ENCODE measurements around the gene CARM1. TPM values are rescaled to one million over a fixed set of nuclear protein-coding genes. Genes with fewer than 3 reads are reported as not detected.

Gene CARM1
- total and polyA plus RNA-seq, 2 experiments from 2014 or later, result 43.3 to 118 TPM

DNA sequence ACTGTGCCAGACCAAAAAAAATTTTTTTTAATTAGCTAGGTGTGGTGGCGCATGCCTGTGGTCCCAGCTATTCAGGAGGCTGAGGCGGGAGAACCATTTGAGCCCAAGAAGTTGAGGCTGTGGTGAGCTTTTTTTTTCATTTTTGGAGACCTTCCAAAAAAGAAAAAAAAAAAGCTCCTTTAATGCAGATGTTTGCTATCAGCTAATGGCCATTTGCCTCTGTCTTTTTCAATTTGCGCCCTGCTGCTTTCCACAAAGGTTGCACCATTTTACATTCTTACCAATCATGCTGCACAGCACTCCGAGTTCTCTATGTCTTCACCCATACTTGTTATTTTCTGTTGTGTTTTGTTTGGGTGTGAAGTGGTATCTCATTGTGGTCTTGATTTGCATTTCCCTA lies 73.9 kb downstream of the CARM1 start:
- Histone ChIP-seq H3K4me3 (no peak overlapping the region), H3K36me3 (ENCODE audit: insufficient read depth) (no peaks in the 10 kb centered on the region), H3K9me2 (ENCODE audit: insufficient read depth) (no peaks in the 10 kb centered on the region), H3K4me2 (no peak overlapping the region), H3K4me1 (ENCODE audit: insufficient read depth) (peaks cover 4% of the 10 kb centered on the region; the same call in 1 of the 2 replicates), H3K27me3 (ENCODE audit: insufficient read depth) (no peaks in the 10 kb centered on the region), H3F3A (replicated peaks; ENCODE audit: low read depth) (0 out of 2 replicates have a peak, but pooled peaks cover 3% of the 10 kb centered on the region), H3K79me2 (replicated peaks; ENCODE audit: insufficient read depth) (no peaks in the 10 kb centered on the region), H4K20me1 (replicated peaks; ENCODE audit: insufficient read depth) (no peaks in the 10 kb centered on the region), H3K27ac (ENCODE audit: low read depth) (no peak overlapping the region), H2AFZ (no peak overlapping the region)
- TF ChIP-seq, protein P1, sequence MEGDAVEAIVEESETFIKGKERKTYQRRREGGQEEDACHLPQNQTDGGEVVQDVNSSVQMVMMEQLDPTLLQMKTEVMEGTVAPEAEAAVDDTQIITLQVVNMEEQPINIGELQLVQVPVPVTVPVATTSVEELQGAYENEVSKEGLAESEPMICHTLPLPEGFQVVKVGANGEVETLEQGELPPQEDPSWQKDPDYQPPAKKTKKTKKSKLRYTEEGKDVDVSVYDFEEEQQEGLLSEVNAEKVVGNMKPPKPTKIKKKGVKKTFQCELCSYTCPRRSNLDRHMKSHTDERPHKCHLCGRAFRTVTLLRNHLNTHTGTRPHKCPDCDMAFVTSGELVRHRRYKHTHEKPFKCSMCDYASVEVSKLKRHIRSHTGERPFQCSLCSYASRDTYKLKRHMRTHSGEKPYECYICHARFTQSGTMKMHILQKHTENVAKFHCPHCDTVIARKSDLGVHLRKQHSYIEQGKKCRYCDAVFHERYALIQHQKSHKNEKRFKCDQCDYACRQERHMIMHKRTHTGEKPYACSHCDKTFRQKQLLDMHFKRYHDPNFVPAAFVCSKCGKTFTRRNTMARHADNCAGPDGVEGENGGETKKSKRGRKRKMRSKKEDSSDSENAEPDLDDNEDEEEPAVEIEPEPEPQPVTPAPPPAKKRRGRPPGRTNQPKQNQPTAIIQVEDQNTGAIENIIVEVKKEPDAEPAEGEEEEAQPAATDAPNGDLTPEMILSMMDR (conservative IDR thresholded peaks at IDR 0.05; ENCODE audit: low read depth in 2 of 2), result no peak
- Mint-ChIP-seq H3K9me3 (no peaks in the 10 kb centered on the region), H3K27ac (no peak overlapping the region), H3K36me3 (ENCODE audit: low read depth) (no peaks in the 10 kb centered on the region), H3K4me1 (peaks cover 6% of the 10 kb centered on the region; the same call in 2 of the 3 replicates), H3K27me3 (ENCODE audit: insufficient read depth, low read depth, poor library complexity) (peaks cover 2% of the 10 kb centered on the region), H3K4me3 (no peak overlapping the region)
- ATAC-seq, result no peak
- no peak for DNase-seq (ENCODE audit: low spot score)

DNA sequence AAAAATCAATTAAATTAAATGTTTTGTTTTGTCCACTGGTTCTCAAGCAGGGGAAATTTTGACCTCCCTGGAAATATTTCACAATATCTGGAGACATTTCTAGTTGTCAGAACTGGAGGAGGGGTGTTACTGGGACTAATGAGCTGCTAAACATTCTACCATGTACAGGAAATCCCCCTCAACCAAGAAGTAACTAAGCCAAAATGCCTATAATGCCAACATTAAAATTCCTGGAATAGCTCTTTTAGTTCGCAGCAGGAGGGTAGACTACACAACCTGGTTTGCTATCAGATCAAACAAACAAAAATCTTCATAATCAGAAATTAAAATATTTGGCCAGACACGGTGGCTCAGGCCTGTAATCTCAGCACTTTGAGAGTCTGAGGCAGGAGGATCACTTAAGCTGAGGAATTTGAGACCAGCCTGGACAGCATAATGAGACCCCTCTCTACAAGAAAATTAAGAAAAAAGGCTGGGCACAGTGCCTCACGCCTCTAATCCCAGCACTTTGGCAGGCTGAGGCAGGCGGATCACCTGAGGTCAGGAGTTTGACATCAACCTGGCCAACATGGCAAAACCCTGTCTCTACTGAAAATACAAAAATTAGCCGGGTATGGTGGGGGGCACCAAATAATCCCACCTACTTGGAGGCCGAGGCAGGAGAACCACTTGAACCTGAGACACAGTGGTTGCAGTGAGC lies 75.8 kb downstream of the CARM1 start:
- no peaks in the 10 kb centered on the region for H3K9me3 Mint-ChIP-seq
- H3K27ac ChIP-seq (ENCODE audit: low read depth), result no peak overlapping the region
- TF ChIP-seq EZH2 (IDR thresholded peaks at IDR 0.05; ENCODE audit: low read depth, unreplicated experiment) (no peak), STAT1 (IDR thresholded peaks at IDR 0.05; ENCODE audit: unreplicated experiment) (no peak), NANOG (IDR thresholded peaks at IDR 0.05; ENCODE audit: borderline replicate concordance) (no peak), ZNF114 (CRISPR knock-in tag; IDR thresholded peaks at IDR 0.05) (no peak), ZNF331 (CRISPR knock-in tag; IDR thresholded peaks at IDR 0.05; ENCODE audit: low read depth) (no peak)
- TF ChIP-seq, protein P1 (conservative IDR thresholded peaks at IDR 0.05; ENCODE audit: low read depth in 2 of 2), result no peak
- TF ChIP-seq, protein P2, sequence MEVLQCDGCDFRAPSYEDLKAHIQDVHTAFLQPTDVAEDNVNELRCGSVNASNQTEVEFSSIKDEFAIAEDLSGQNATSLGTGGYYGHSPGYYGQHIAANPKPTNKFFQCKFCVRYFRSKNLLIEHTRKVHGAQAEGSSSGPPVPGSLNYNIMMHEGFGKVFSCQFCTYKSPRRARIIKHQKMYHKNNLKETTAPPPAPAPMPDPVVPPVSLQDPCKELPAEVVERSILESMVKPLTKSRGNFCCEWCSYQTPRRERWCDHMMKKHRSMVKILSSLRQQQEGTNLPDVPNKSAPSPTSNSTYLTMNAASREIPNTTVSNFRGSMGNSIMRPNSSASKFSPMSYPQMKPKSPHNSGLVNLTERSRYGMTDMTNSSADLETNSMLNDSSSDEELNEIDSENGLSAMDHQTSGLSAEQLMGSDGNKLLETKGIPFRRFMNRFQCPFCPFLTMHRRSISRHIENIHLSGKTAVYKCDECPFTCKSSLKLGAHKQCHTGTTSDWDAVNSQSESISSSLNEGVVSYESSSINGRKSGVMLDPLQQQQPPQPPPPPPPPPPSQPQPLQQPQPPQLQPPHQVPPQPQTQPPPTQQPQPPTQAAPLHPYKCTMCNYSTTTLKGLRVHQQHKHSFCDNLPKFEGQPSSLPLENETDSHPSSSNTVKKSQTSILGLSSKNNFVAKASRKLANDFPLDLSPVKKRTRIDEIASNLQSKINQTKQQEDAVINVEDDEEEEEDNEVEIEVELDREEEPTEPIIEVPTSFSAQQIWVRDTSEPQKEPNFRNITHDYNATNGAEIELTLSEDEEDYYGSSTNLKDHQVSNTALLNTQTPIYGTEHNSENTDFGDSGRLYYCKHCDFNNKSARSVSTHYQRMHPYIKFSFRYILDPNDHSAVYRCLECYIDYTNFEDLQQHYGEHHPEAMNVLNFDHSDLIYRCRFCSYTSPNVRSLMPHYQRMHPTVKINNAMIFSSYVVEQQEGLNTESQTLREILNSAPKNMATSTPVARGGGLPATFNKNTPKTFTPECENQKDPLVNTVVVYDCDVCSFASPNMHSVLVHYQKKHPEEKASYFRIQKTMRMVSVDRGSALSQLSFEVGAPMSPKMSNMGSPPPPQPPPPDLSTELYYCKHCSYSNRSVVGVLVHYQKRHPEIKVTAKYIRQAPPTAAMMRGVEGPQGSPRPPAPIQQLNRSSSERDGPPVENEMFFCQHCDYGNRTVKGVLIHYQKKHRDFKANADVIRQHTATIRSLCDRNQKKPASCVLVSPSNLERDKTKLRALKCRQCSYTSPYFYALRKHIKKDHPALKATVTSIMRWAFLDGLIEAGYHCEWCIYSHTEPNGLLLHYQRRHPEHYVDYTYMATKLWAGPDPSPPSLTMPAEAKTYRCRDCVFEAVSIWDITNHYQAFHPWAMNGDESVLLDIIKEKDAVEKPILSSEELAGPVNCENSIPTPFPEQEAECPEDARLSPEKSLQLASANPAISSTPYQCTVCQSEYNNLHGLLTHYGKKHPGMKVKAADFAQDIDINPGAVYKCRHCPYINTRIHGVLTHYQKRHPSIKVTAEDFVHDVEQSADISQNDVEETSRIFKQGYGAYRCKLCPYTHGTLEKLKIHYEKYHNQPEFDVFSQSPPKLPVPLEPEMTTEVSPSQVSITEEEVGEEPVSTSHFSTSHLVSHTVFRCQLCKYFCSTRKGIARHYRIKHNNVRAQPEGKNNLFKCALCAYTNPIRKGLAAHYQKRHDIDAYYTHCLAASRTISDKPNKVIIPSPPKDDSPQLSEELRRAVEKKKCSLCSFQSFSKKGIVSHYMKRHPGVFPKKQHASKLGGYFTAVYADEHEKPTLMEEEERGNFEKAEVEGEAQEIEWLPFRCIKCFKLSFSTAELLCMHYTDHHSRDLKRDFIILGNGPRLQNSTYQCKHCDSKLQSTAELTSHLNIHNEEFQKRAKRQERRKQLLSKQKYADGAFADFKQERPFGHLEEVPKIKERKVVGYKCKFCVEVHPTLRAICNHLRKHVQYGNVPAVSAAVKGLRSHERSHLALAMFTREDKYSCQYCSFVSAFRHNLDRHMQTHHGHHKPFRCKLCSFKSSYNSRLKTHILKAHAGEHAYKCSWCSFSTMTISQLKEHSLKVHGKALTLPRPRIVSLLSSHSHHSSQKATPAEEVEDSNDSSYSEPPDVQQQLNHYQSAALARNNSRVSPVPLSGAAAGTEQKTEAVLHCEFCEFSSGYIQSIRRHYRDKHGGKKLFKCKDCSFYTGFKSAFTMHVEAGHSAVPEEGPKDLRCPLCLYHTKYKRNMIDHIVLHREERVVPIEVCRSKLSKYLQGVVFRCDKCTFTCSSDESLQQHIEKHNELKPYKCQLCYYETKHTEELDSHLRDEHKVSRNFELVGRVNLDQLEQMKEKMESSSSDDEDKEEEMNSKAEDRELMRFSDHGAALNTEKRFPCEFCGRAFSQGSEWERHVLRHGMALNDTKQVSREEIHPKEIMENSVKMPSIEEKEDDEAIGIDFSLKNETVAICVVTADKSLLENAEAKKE (CRISPR knock-in tag; IDR thresholded peaks at IDR 0.05), result no peak

More for the DNA sequence above, 75.8 kb downstream of the CARM1 start:
- H3K4me3 Mint-ChIP-seq, result no peak overlapping the region
- H3K36me3 ChIP-seq (ENCODE audit: insufficient read depth), result no peaks in the 10 kb centered on the region
- H3K79me2 ChIP-seq (replicated peaks; ENCODE audit: insufficient read depth), result no peaks in the 10 kb centered on the region
- no peaks in the 10 kb centered on the region for H3K36me3 Mint-ChIP-seq (ENCODE audit: low read depth)
- no peak overlapping the region for H2AFZ ChIP-seq
- peaks cover 4% of the 10 kb centered on the region; the same call in 1 of the 3 replicates for H3K4me1 Mint-ChIP-seq
- H3K4me3 ChIP-seq, result no peak overlapping the region
- DNase-seq (ENCODE audit: low spot score), result no peak
- H3K4me1 ChIP-seq (ENCODE audit: insufficient read depth), result no peaks in the 10 kb centered on the region
- peaks cover 2% of the 10 kb centered on the region for H3K27me3 Mint-ChIP-seq (ENCODE audit: insufficient read depth, low read depth, poor library complexity)
- no peaks in the 10 kb centered on the region for H4K20me1 ChIP-seq (replicated peaks; ENCODE audit: insufficient read depth)
- no peak for ATAC-seq
- no peak overlapping the region for H3K27ac Mint-ChIP-seq
- H3F3A ChIP-seq (replicated peaks; ENCODE audit: low read depth), result 0 out of 2 replicates have a peak, but pooled peaks cover 3% of the 10 kb centered on the region
- H3K4me2 ChIP-seq, result no peak overlapping the region
- no peaks in the 10 kb centered on the region for H3K27me3 ChIP-seq (ENCODE audit: insufficient read depth)
- H3K9me2 ChIP-seq (ENCODE audit: insufficient read depth), result no peaks in the 10 kb centered on the region
